ENCODE data around the gene PDE11A. TPM values are rescaled to one million over a fixed set of nuclear protein-coding genes. Genes with fewer than 3 reads are reported as not detected.

The PDE11A gene
- total and polyA plus RNA-seq, 2 of the 8 experiments (the other 6 are each of a cell fraction or from before 2014, with no cell fraction given), result 0.19 to 0.23 TPM

DNA sequence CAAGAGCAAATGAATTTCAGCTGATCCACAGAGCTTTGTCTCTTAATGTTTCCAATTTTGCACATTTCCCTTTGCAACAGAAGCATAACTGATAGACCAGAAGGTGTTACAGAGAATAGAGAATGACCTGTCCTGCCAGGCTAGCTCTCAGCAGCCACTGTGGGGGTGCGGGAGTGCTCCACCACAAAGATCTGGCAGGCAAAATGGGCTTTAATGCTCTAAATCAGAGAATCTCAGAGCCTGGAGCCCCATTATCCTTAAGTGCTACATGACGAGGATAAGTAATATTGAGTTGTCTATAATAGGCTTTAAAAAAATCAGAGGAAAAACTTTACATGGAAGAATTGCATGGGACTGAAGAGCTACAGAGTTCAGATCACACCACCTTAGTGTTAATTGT, 245.7 kb downstream of the PDE11A start:
- Histone ChIP-seq H3K9me3 (ENCODE audit: insufficient read depth in 2 of 2, low read depth in 1 of 2, low read length in 1 of 2) (no peaks in the 10 kb centered on the region), H2BK12ac (ENCODE audit: low read depth, low read length) (no peak overlapping the region), H2BK120ac (replicated peaks; ENCODE audit: low read depth, low read length) (no peak overlapping the region), H3K27ac (ENCODE audit: low read depth, low read length) (no peak overlapping the region), H3K4me1 (replicated peaks in 1 of 4; ENCODE audit: control insufficient read depth in 3 of 4, insufficient read depth in 4 of 4, low read length in 3 of 4) (no peaks in the 10 kb centered on the region), H2AFZ (ENCODE audit: low read length) (no peak overlapping the region), H4K5ac (ENCODE audit: insufficient read length, low read depth, low read length) (no peak overlapping the region), H3K4me2 (ENCODE audit: insufficient read depth in 1 of 2, low read depth in 2 of 2, low read length in 2 of 2) (no peak overlapping the region), H3K79me2 (ENCODE audit: control insufficient read depth in 1 of 2, insufficient read depth in 2 of 2, low read length in 2 of 2) (no peaks in the 10 kb centered on the region), H3K14ac (ENCODE audit: insufficient read length) (no peak overlapping the region), H2BK5ac (ENCODE audit: low read depth, low read length) (no peak overlapping the region), H3K4ac (replicated peaks; ENCODE audit: insufficient read length, low read depth, low read length) (no peak overlapping the region), H3K36me3 (ENCODE audit: control insufficient read depth in 2 of 4, insufficient read depth in 4 of 4, low read length in 3 of 4) (no peaks in the 10 kb centered on the region), H4K20me1 (replicated peaks in 1 of 2; ENCODE audit: control insufficient read depth in 1 of 2, insufficient read depth in 2 of 2, low read length in 2 of 2) (no peaks in the 10 kb centered on the region), H4K8ac (ENCODE audit: extremely low read depth, insufficient read depth, low read length) (no peak overlapping the region), H2AK5ac (ENCODE audit: low read depth, low read length) (no peak overlapping the region), H2BK15ac (ENCODE audit: low read length) (no peak overlapping the region), H3K9ac (replicated peaks in 1 of 4; ENCODE audit: extremely low read depth in 1 of 4, low read depth in 3 of 4, low read length in 3 of 4) (no peak overlapping the region), H4K91ac (replicated peaks; ENCODE audit: insufficient read length, low read length) (no peak overlapping the region), H3K56ac (replicated peaks; ENCODE audit: insufficient read length, low read depth, low read length) (no peak overlapping the region), H3K27me3 (replicated peaks in 1 of 4; ENCODE audit: control insufficient read depth in 3 of 4, extremely low read depth in 1 of 4, insufficient read depth in 3 of 4, low read length in 3 of 4) (no peaks in the 10 kb centered on the region), H3K23ac (ENCODE audit: insufficient read length) (no peak overlapping the region), H3K18ac (ENCODE audit: extremely low read depth, low read length) (no peak overlapping the region), H3K23me2 (ENCODE audit: low read depth, low read length) (no peaks in the 10 kb centered on the region), H3K4me3 (ENCODE audit: extremely low read depth in 1 of 4, insufficient read depth in 2 of 4, low read depth in 3 of 4, low read length in 4 of 4) (no peak overlapping the region), H2BK20ac (ENCODE audit: low read length) (no peak overlapping the region), H3K79me1 (ENCODE audit: low read depth, low read length) (no peaks in the 10 kb centered on the region)
- DNase-seq (ENCODE audit: low read depth in 1 of 2, low spot score in 2 of 2), result no peak
- ChIA-PET POLR2A (ENCODE audit: partially characterized antibody) (no interaction called here), CTCF (ENCODE audit: partially characterized antibody) (no interaction called here)
- FAIRE-seq, result no peak
- TF ChIP-seq RXRA (IDR thresholded peaks at IDR 0.05; ENCODE audit: insufficient read depth, low read depth, low read length) (no peak), CBX8 (IDR thresholded peaks at IDR 0.05; ENCODE audit: borderline replicate concordance, low read depth, low read length) (no peak), POLR2AphosphoS5 (IDR thresholded peaks at IDR 0.05; ENCODE audit: low read depth, low read length) (no peak), KDM4A (IDR thresholded peaks at IDR 0.05; ENCODE audit: low read depth, low read length, severe bottlenecking) (no peak), PHF8 (conservative IDR thresholded peaks at IDR 0.05; ENCODE audit: low read depth, low read length) (no peak), SRF (IDR thresholded peaks at IDR 0.05; ENCODE audit: low read depth, low read length) (no peak), ASH2L (IDR thresholded peaks at IDR 0.05; ENCODE audit: low read length) (no peak), SP4 (IDR thresholded peaks at IDR 0.05; ENCODE audit: low read length) (no peak), NANOG (IDR thresholded peaks at IDR 0.05; ENCODE audit: insufficient read depth, low read depth, low read length, poor library complexity, severe bottlenecking) (no peak), EP300 (IDR thresholded peaks at IDR 0.05; ENCODE audit: borderline replicate concordance in 1 of 2, low read depth in 2 of 2, low read length in 2 of 2) (no peak), EZH2 (IDR thresholded peaks at IDR 0.05; ENCODE audit: low read depth, low read length, severe bottlenecking) (no peak)
- TF ChIP-seq, protein P1, sequence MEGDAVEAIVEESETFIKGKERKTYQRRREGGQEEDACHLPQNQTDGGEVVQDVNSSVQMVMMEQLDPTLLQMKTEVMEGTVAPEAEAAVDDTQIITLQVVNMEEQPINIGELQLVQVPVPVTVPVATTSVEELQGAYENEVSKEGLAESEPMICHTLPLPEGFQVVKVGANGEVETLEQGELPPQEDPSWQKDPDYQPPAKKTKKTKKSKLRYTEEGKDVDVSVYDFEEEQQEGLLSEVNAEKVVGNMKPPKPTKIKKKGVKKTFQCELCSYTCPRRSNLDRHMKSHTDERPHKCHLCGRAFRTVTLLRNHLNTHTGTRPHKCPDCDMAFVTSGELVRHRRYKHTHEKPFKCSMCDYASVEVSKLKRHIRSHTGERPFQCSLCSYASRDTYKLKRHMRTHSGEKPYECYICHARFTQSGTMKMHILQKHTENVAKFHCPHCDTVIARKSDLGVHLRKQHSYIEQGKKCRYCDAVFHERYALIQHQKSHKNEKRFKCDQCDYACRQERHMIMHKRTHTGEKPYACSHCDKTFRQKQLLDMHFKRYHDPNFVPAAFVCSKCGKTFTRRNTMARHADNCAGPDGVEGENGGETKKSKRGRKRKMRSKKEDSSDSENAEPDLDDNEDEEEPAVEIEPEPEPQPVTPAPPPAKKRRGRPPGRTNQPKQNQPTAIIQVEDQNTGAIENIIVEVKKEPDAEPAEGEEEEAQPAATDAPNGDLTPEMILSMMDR (IDR thresholded peaks at IDR 0.05; ENCODE audit: control extremely low read depth in 1 of 3, insufficient read depth in 1 of 3, low read depth in 1 of 3, low read length in 3 of 3), result no peak
- 77% methylated on average over 2 of the region's 2 CpGs; no CpG with 5 or more reads in 1 of the 2 experiments for WGBS, 2 experiments (ENCODE audit: extremely low coverage in 1 of 2, insufficient coverage in 1 of 2, insufficient read length in 1 of 2, insufficient replicate concordance in 2 of 2, low coverage in 1 of 2, low lambda C conversion rate in 2 of 2, missing lambda C conversion rate in 1 of 2)

All from H1 (cell line).